Duodenal mucosa (tissue), 2 donors: ENCODE measurements around the gene CBFA2T3.

Experiments
- H3K27ac ChIP-seq: one replicate; pipeline ENCODE4 v1.7.0; 2013; ENCODE audit warnings: low read depth, low read length
- H3K27me3 ChIP-seq, 2 donors: one replicate each; pipeline ENCODE4 v1.7.0; 2013; ENCODE audit warnings: low read length in 2 of 2, control low read depth in 1 of 2; ENCODE audit not compliant: insufficient read depth in 2 of 2, control insufficient read depth in 1 of 2
- H3K36me3 ChIP-seq, 2 donors: one replicate each; pipeline ENCODE4 v1.7.0; 2013; ENCODE audit warnings: low read length in 2 of 2, control low read depth in 1 of 2; ENCODE audit not compliant: insufficient read depth in 2 of 2, control insufficient read depth in 1 of 2
- H3K4me1 ChIP-seq, 2 donors: one replicate each; pipeline ENCODE4 v1.7.0; 2013; ENCODE audit warnings: low read length in 2 of 2, control low read depth in 1 of 2; ENCODE audit not compliant: insufficient read depth in 2 of 2, control insufficient read depth in 1 of 2
- H3K4me3 ChIP-seq, 2 donors: one replicate each; pipeline ENCODE4 v1.7.0; 2013; ENCODE audit warnings: low read length in 2 of 2, low read depth in 1 of 2
- H3K9ac ChIP-seq, 2 donors: one replicate each; pipeline ENCODE4 v1.7.0; 2013; ENCODE audit warnings: low read length in 2 of 2, low read depth in 1 of 2
- H3K9me3 ChIP-seq, 2 donors: one replicate each; pipeline ENCODE4 v1.7.0; 2013; ENCODE audit warnings: low read length in 2 of 2, control low read depth in 1 of 2; ENCODE audit not compliant: control insufficient read depth in 1 of 2

The CBFA2T3 gene

GRCh38 chr16:88881675-88882357, 95.2 kb downstream of the CBFA2T3 start:
- Histone ChIP-seq H3K36me3 (peaks cover 0 to 7% of the 10 kb centered on the region in 2 donors), H3K9me3 (no peaks in the 10 kb centered on the region), H3K4me3 (no peak overlapping the region), H3K27me3 (no peaks in the 10 kb centered on the region), H3K4me1 (peaks cover 7 to 34% of the 10 kb centered on the region in 2 donors), H3K27ac (peak overlapping the region; percentile 3), H3K9ac (no peak overlapping the region)

GRCh38 chr16:88881007-88881615, 95.9 kb downstream of the CBFA2T3 start:
- Histone ChIP-seq H3K27ac (no peak overlapping the region), H3K27me3 (no peaks in the 10 kb centered on the region), H3K36me3 (peaks cover 0 to 7% of the 10 kb centered on the region in 2 donors), H3K9me3 (no peaks in the 10 kb centered on the region), H3K9ac (no peak overlapping the region), H3K4me1 (peaks cover 7 to 27% of the 10 kb centered on the region in 2 donors), H3K4me3 (peak overlapping the region in 1 of 2 donors; percentile 10)

GRCh38 chr16:88880226-88881006, 96.6 kb downstream of the CBFA2T3 start:
- H3K9me3 ChIP-seq, result no peaks in the 10 kb centered on the region
- H3K36me3 ChIP-seq, result peaks cover 0 to 7% of the 10 kb centered on the region in 2 donors
- no peaks in the 10 kb centered on the region for H3K27me3 ChIP-seq
- no peak overlapping the region for H3K9ac ChIP-seq
- H3K4me3 ChIP-seq, result peak overlapping the region in 1 of 2 donors; percentile 10
- no peak overlapping the region for H3K27ac ChIP-seq
- H3K4me1 ChIP-seq, result peaks cover 7 to 23% of the 10 kb centered on the region in 2 donors

GRCh38 chr16:88879788-88880055, 97.3 kb downstream of the CBFA2T3 start:
- no peak overlapping the region for H3K9ac ChIP-seq
- no peak overlapping the region for H3K27ac ChIP-seq
- H3K4me1 ChIP-seq, result peaks cover 7 to 23% of the 10 kb centered on the region in 2 donors
- H3K9me3 ChIP-seq, result no peaks in the 10 kb centered on the region
- peaks cover 0 to 7% of the 10 kb centered on the region in 2 donors for H3K36me3 ChIP-seq
- no peak overlapping the region for H3K4me3 ChIP-seq
- no peaks in the 10 kb centered on the region for H3K27me3 ChIP-seq

- H3K9me3 ChIP-seq, result no peaks in the 10 kb centered on the region
- peaks cover 7 to 23% of the 10 kb centered on the region in 2 donors for H3K4me1 ChIP-seq
- H3K4me3 ChIP-seq, result no peak overlapping the region
- H3K27ac ChIP-seq, result no peak overlapping the region
- no peak overlapping the region for H3K9ac ChIP-seq
- no peaks in the 10 kb centered on the region for H3K27me3 ChIP-seq
- H3K36me3 ChIP-seq, result peaks cover 0 to 7% of the 10 kb centered on the region in 2 donors
Observed at GRCh38 chr16:88878967-88879787, 97.8 kb downstream of the CBFA2T3 start.

- no peak overlapping the region for H3K9ac ChIP-seq
- no peak overlapping the region for H3K4me3 ChIP-seq
- H3K27ac ChIP-seq, result no peak overlapping the region
- peaks cover 0 to 7% of the 10 kb centered on the region in 2 donors for H3K36me3 ChIP-seq
- peaks cover 7 to 23% of the 10 kb centered on the region in 2 donors for H3K4me1 ChIP-seq
- H3K27me3 ChIP-seq, result no peaks in the 10 kb centered on the region
- H3K9me3 ChIP-seq, result no peaks in the 10 kb centered on the region
Observed at GRCh38 chr16:88878356-88878755, 98.7 kb downstream of the CBFA2T3 start.

GRCh38 chr16:88877564-88878289, 99.3 kb downstream of the CBFA2T3 start:
- peaks cover 0 to 7% of the 10 kb centered on the region in 2 donors for H3K36me3 ChIP-seq
- no peak overlapping the region for H3K27ac ChIP-seq
- no peaks in the 10 kb centered on the region for H3K9me3 ChIP-seq
- H3K4me3 ChIP-seq, result no peak overlapping the region
- no peak overlapping the region for H3K9ac ChIP-seq
- peaks cover 0 to 4% of the 10 kb centered on the region in 2 donors for H3K27me3 ChIP-seq
- H3K4me1 ChIP-seq, result peaks cover 7 to 23% of the 10 kb centered on the region in 2 donors

- Histone ChIP-seq H3K9me3 (no peaks in the 10 kb centered on the region), H3K4me3 (no peak overlapping the region), H3K9ac (no peak overlapping the region), H3K27ac (no peak overlapping the region), H3K36me3 (peaks cover 0 to 1% of the 10 kb centered on the region in 2 donors), H3K4me1 (peaks cover 5 to 18% of the 10 kb centered on the region in 2 donors), H3K27me3 (peaks cover under 1 to 4% of the 10 kb centered on the region in 2 donors)
Observed at GRCh38 chr16:88876942-88877526, 100.0 kb downstream of the CBFA2T3 start.

GRCh38 chr16:88875703-88876234, 101.2 kb downstream of the CBFA2T3 start:
- Histone ChIP-seq H3K27me3 (peaks cover 12 to 13% of the 10 kb centered on the region in 2 donors), H3K4me3 (no peak overlapping the region), H3K9ac (no peak overlapping the region), H3K9me3 (no peaks in the 10 kb centered on the region), H3K4me1 (peaks cover 0 to 9% of the 10 kb centered on the region in 2 donors), H3K36me3 (no peaks in the 10 kb centered on the region), H3K27ac (no peak overlapping the region)
